Activated CD4-positive, alpha-beta memory T cell treated with anti-CD3 and anti-CD28 coated beads, Interleukin-2, amount 10 ng/mL, durations not matched to agents 7 days and 5 days (primary cell): ENCODE data around the gene SND1. TPM values are rescaled to one million over a fixed set of nuclear protein-coding genes. Genes with fewer than 3 reads are reported as not detected.

Source experiments
- CTCF ChIA-PET: fragments of 350-600 bp; sonication (Branson Sonifier 250); formaldehyde crosslinking; loops from one replicate; lab custom pipeline; 2021; ENCODE audit warnings: antibody characterized with exemption, inconsistent platforms; lab: Charles Lee
- POLR2A ChIA-PET: fragments of 350-600 bp; sonication (Branson Sonifier 250); formaldehyde crosslinking; loops from one replicate; lab custom pipeline; 2021; ENCODE audit warnings: antibody characterized with exemption; lab: Charles Lee
- DNase-seq: peaks from one replicate; pipeline ENCODE4 v3.0.0-alpha.2; 2020
- H3K27ac Mint-ChIP-seq: one replicate; pipeline ENCODE4 v1.8.0; 2021; ENCODE audit warnings: mild to moderate bottlenecking, mixed read lengths
- H3K27me3 Mint-ChIP-seq: one replicate; pipeline ENCODE4 v1.8.0; 2021; ENCODE audit warnings: mixed read lengths
- H3K36me3 Mint-ChIP-seq: one replicate; pipeline ENCODE4 v1.8.0; 2021; ENCODE audit warnings: low read depth, mixed read lengths
- H3K4me1 Mint-ChIP-seq: one replicate; pipeline ENCODE4 v1.8.0; 2021; ENCODE audit warnings: mixed read lengths
- H3K4me3 Mint-ChIP-seq: one replicate; pipeline ENCODE4 v1.8.0; 2021; ENCODE audit warnings: mild to moderate bottlenecking, mixed read lengths
- H3K9me3 Mint-ChIP-seq: one replicate; pipeline ENCODE4 v1.8.0; 2021; ENCODE audit warnings: mixed read lengths
- total RNA-seq, 2 experiments: library from RNA; stranded (reverse); gene quantifications; one replicate each; pipeline ENCODE4 v1.2.3, GENCODE V29; 2021

The SND1 gene
- total RNA-seq, 2 experiments from 2014 or later, result 171 to 175 TPM

GRCh38 chr7:127755965-127756364, 104.0 kb downstream of the SND1 start:
- ChIA-PET CTCF (no interaction called here), POLR2A (no interaction called here)
- no peak overlapping the region for H3K27ac Mint-ChIP-seq
- H3K9me3 Mint-ChIP-seq, result no peaks in the 10 kb centered on the region
- no peaks in the 10 kb centered on the region for H3K27me3 Mint-ChIP-seq
- no peak overlapping the region for H3K4me3 Mint-ChIP-seq
- no peak for DNase-seq
- peaks cover 18% of the 10 kb centered on the region for H3K4me1 Mint-ChIP-seq
- H3K36me3 Mint-ChIP-seq, result peaks cover 16% of the 10 kb centered on the region

GRCh38 chr7:127758105-127758504, 106.1 kb downstream of the SND1 start:
- POLR2A ChIA-PET, result interaction anchor here (1.2 kb wide), 1 partner anchor 9 kb away, joined by 3 read pairs; no protein-coding TSS in a partner anchor
- H3K4me1 Mint-ChIP-seq, result peaks cover 27% of the 10 kb centered on the region
- DNase-seq, result no peak
- CTCF ChIA-PET, result interaction anchor here (1.0 kb wide), 1 partner anchor 452 kb away, joined by 3 read pairs; no protein-coding TSS in a partner anchor
- no peaks in the 10 kb centered on the region for H3K27me3 Mint-ChIP-seq
- H3K4me3 Mint-ChIP-seq, result no peak overlapping the region
- H3K36me3 Mint-ChIP-seq, result peaks cover 16% of the 10 kb centered on the region
- H3K9me3 Mint-ChIP-seq, result no peaks in the 10 kb centered on the region
- H3K27ac Mint-ChIP-seq, result no peak overlapping the region

GRCh38 chr7:127758845-127759244, 106.9 kb downstream of the SND1 start:
- Mint-ChIP-seq H3K4me3 (no peak overlapping the region), H3K9me3 (no peaks in the 10 kb centered on the region), H3K36me3 (peaks cover 13% of the 10 kb centered on the region), H3K27ac (no peak overlapping the region), H3K27me3 (no peaks in the 10 kb centered on the region), H3K4me1 (peaks cover 27% of the 10 kb centered on the region)
- ChIA-PET CTCF (no interaction called here), POLR2A (interaction anchor here (0.6 kb wide), 1 partner anchor 1223 kb away, joined by 3 read pairs; no protein-coding TSS in a partner anchor)
- DNase-seq, result no peak

GRCh38 chr7:127759945-127760421, 108.0 kb downstream of the SND1 start:
- CTCF ChIA-PET, result no interaction called here
- Mint-ChIP-seq H3K27ac (no peak overlapping the region), H3K4me3 (no peak overlapping the region), H3K36me3 (peaks cover 19% of the 10 kb centered on the region), H3K4me1 (peaks cover 27% of the 10 kb centered on the region), H3K27me3 (no peaks in the 10 kb centered on the region), H3K9me3 (no peaks in the 10 kb centered on the region)
- POLR2A ChIA-PET, result no interaction called here
- DNase-seq, result no peak

GRCh38 chr7:127760436-127761031, 108.5 kb downstream of the SND1 start:
- POLR2A ChIA-PET, result no interaction called here

GRCh38 chr7:127761196-127761595, 109.2 kb downstream of the SND1 start:
- H3K27me3 Mint-ChIP-seq, result no peaks in the 10 kb centered on the region
- H3K27ac Mint-ChIP-seq, result no peak overlapping the region
- H3K9me3 Mint-ChIP-seq, result no peaks in the 10 kb centered on the region
- CTCF ChIA-PET, result no interaction called here
- H3K36me3 Mint-ChIP-seq, result peaks cover 29% of the 10 kb centered on the region
- no peak overlapping the region for H3K4me3 Mint-ChIP-seq
- DNase-seq, result no peak
- POLR2A ChIA-PET, result no interaction called here
- peaks cover 29% of the 10 kb centered on the region for H3K4me1 Mint-ChIP-seq

More at GRCh38 chr7:127760436-127761031, 108.5 kb downstream of the SND1 start:
- H3K4me1 Mint-ChIP-seq, result peaks cover 27% of the 10 kb centered on the region
- CTCF ChIA-PET, result no interaction called here
- H3K27me3 Mint-ChIP-seq, result no peaks in the 10 kb centered on the region
- peaks cover 24% of the 10 kb centered on the region for H3K36me3 Mint-ChIP-seq
- no peak for DNase-seq
- H3K9me3 Mint-ChIP-seq, result no peaks in the 10 kb centered on the region
- no peak overlapping the region for H3K4me3 Mint-ChIP-seq
- no peak overlapping the region for H3K27ac Mint-ChIP-seq

- Mint-ChIP-seq H3K9me3 (no peaks in the 10 kb centered on the region), H3K36me3 (peaks cover 36% of the 10 kb centered on the region), H3K27ac (no peak overlapping the region), H3K4me1 (peaks cover 38% of the 10 kb centered on the region), H3K27me3 (no peaks in the 10 kb centered on the region), H3K4me3 (no peak overlapping the region)
- no peak for DNase-seq
- ChIA-PET POLR2A (no interaction called here), CTCF (interaction anchor here (0.9 to 1.1 kb wide), 2 partner anchors 28 to 371 kb away, joined by 3 read pairs; no protein-coding TSS in a partner anchor)
Measured at GRCh38 chr7:127764681-127765080, 112.7 kb downstream of the SND1 start.

- no peak for DNase-seq
- CTCF ChIA-PET, result interaction anchor here (0.6 to 1.1 kb wide), 3 partner anchors 28 to 371 kb away, joined by 3 to 5 read pairs (median 3); no protein-coding TSS in a partner anchor
- H3K4me1 Mint-ChIP-seq, result peaks cover 33% of the 10 kb centered on the region
- H3K4me3 Mint-ChIP-seq, result no peak overlapping the region
- POLR2A ChIA-PET, result no interaction called here
- no peaks in the 10 kb centered on the region for H3K27me3 Mint-ChIP-seq
- H3K9me3 Mint-ChIP-seq, result no peaks in the 10 kb centered on the region
- H3K36me3 Mint-ChIP-seq, result peaks cover 32% of the 10 kb centered on the region
- no peak overlapping the region for H3K27ac Mint-ChIP-seq
Measured at GRCh38 chr7:127765150-127765549, 113.2 kb downstream of the SND1 start.

- no peak for DNase-seq
- peaks cover 28% of the 10 kb centered on the region for H3K36me3 Mint-ChIP-seq
- no peak overlapping the region for H3K4me3 Mint-ChIP-seq
- no peaks in the 10 kb centered on the region for H3K9me3 Mint-ChIP-seq
- H3K4me1 Mint-ChIP-seq, result peaks cover 20% of the 10 kb centered on the region
- no peak overlapping the region for H3K27ac Mint-ChIP-seq
- CTCF ChIA-PET, result no interaction called here
- no peaks in the 10 kb centered on the region for H3K27me3 Mint-ChIP-seq
- POLR2A ChIA-PET, result no interaction called here
Measured at GRCh38 chr7:127766831-127767459, 115.0 kb downstream of the SND1 start.

- DNase-seq, result no peak
- Mint-ChIP-seq H3K27me3 (no peaks in the 10 kb centered on the region), H3K36me3 (peaks cover 28% of the 10 kb centered on the region), H3K4me1 (peaks cover 14% of the 10 kb centered on the region), H3K27ac (no peak overlapping the region), H3K9me3 (no peaks in the 10 kb centered on the region), H3K4me3 (no peak overlapping the region)
- POLR2A ChIA-PET, result no interaction called here
- CTCF ChIA-PET, result no interaction called here
Measured at GRCh38 chr7:127768241-127768640, 116.2 kb downstream of the SND1 start.

- H3K27me3 Mint-ChIP-seq, result no peaks in the 10 kb centered on the region
- CTCF ChIA-PET, result no interaction called here
- H3K27ac Mint-ChIP-seq, result no peak overlapping the region
- no peak for DNase-seq
- peaks cover 32% of the 10 kb centered on the region for H3K36me3 Mint-ChIP-seq
- no peaks in the 10 kb centered on the region for H3K9me3 Mint-ChIP-seq
- peaks cover 14% of the 10 kb centered on the region for H3K4me1 Mint-ChIP-seq
- H3K4me3 Mint-ChIP-seq, result no peak overlapping the region
- POLR2A ChIA-PET, result no interaction called here
Measured at GRCh38 chr7:127769137-127769536, 117.1 kb downstream of the SND1 start.

GRCh38 chr7:127769696-127770400, 117.9 kb downstream of the SND1 start:
- Mint-ChIP-seq H3K27me3 (no peaks in the 10 kb centered on the region), H3K9me3 (no peaks in the 10 kb centered on the region), H3K4me3 (no peak overlapping the region), H3K27ac (no peak overlapping the region), H3K4me1 (peaks cover 14% of the 10 kb centered on the region), H3K36me3 (peaks cover 25% of the 10 kb centered on the region)
- ChIA-PET POLR2A (no interaction called here), CTCF (no interaction called here)
- DNase-seq, result no peak

- Mint-ChIP-seq H3K27ac (no peak overlapping the region), H3K4me3 (no peak overlapping the region), H3K27me3 (no peaks in the 10 kb centered on the region), H3K36me3 (peaks cover 16% of the 10 kb centered on the region), H3K9me3 (no peaks in the 10 kb centered on the region), H3K4me1 (peaks cover 12% of the 10 kb centered on the region)
- ChIA-PET CTCF (interaction anchor here (1.0 kb wide), 1 partner anchor 22 kb away, joined by 5 read pairs; no protein-coding TSS in a partner anchor), POLR2A (no interaction called here)
- DNase-seq, result no peak
Measured at GRCh38 chr7:127770885-127771284, 118.9 kb downstream of the SND1 start.
